Thoracic aorta (tissue), 2 donors: ENCODE results near the gene TNFAIP2. TPM values are rescaled to one million over a fixed set of nuclear protein-coding genes. Genes with fewer than 3 reads are reported as not detected.
"Not testable (repeated sequence)": the region's sequence is repeated elsewhere in the genome, so short reads cannot be mapped to it uniquely, and the experiment has no call there.

ENCODE experiments used
- ATAC-seq: fragments of 150-250 bp; one replicate; pipeline ENCODE4 v1.8.0; 2017; ENCODE audit warnings: low read depth; ENCODE audit not compliant: insufficient number of reproducible peaks, low FRiP score
- DNase-seq: peaks from one replicate; pipeline ENCODE4 v3.0.0-alpha.2; 2020; ENCODE audit warnings: low spot score
- H3K27ac ChIP-seq, 2 donors: fragments of 200-600 bp; sonication (generic); 1 replicate in 1 of 2; 2 replicates in 1 of 2; pipeline ENCODE4 v1.5.1; 2016; ENCODE audit warnings: mild to moderate bottlenecking in 2 of 2, moderate library complexity in 2 of 2
- H3K27me3 ChIP-seq: fragments of 200-600 bp; sonication (generic); replicated peaks from 2 replicates; pipeline ENCODE4 v1.6.0; 2016; ENCODE audit warnings: mild to moderate bottlenecking; ENCODE audit not compliant: insufficient read depth
- H3K36me3 ChIP-seq: fragments of 200-600 bp; sonication (generic); one replicate; pipeline ENCODE4 v1.5.1; 2016
- H3K4me1 ChIP-seq, 2 donors: fragments of 200-600 bp; sonication (generic); 1 replicate in 1 of 2; 2 replicates in 1 of 2; pipeline versions ENCODE4 v1.5.1 to v1.6.0; 2016; ENCODE audit warnings: low read depth in 2 of 2, mild to moderate bottlenecking in 1 of 2; ENCODE audit not compliant: control insufficient read depth in 1 of 2
- H3K4me3 ChIP-seq: fragments of 200-600 bp; sonication (generic); 2 replicates; pipeline ENCODE4 v1.5.1; 2016; ENCODE audit warnings: mild to moderate bottlenecking
- H3K9me3 ChIP-seq: fragments of 200-600 bp; sonication (generic); 2 replicates; pipeline ENCODE4 v1.5.1; 2016
- CTCF ChIP-seq: fragments of 200-600 bp; sonication (generic); IDR thresholded peaks from one replicate; pipeline ENCODE4 v1.5.1; 2019; ENCODE audit warnings: antibody characterized with exemption
- total RNA-seq, 2 donors: library from RNA; depleted of rRNA; stranded (reverse); fragments of >200 nt; gene quantifications; one replicate each; pipeline versions ENCODE4 v1.1.0 to v1.2.3, GENCODE V29; 2016

TNFAIP2 gene
- total RNA-seq, 2 donors from 2014 or later: 135 to 228 TPM

- TF ChIP-seq CTCF: no peak
- no peak for ATAC-seq
- H3K27ac ChIP-seq: no peak overlapping the region
- no peaks in the 10 kb centered on the region for H3K4me1 ChIP-seq
- peaks cover 14% of the 10 kb centered on the region for H3K9me3 ChIP-seq
- no peaks in the 10 kb centered on the region for H3K27me3 ChIP-seq
- no peaks in the 10 kb centered on the region for H3K36me3 ChIP-seq
- DNase-seq: no peak
- no peak overlapping the region for H3K4me3 ChIP-seq
Observed at GRCh38 chr14:103169954-103170353, 46.7 kb downstream of the TNFAIP2 start.

- not testable (repeated sequence) for DNase-seq
Observed at GRCh38 chr14:103171206-103171605, 47.9 kb downstream of the TNFAIP2 start.

GRCh38 chr14:103172921-103173320 lies 49.7 kb downstream of the TNFAIP2 start:
- DNase-seq (no peak), ATAC-seq (no peak)
- no peaks in the 10 kb centered on the region for H3K27me3 ChIP-seq
- no peak overlapping the region for H3K27ac ChIP-seq
- H3K4me1 ChIP-seq: no peaks in the 10 kb centered on the region
- no peak for TF ChIP-seq CTCF
- H3K4me3 ChIP-seq: no peak overlapping the region
- no peaks in the 10 kb centered on the region for H3K36me3 ChIP-seq
- peaks cover 16% of the 10 kb centered on the region for H3K9me3 ChIP-seq

More at GRCh38 chr14:103171206-103171605, 47.9 kb downstream of the TNFAIP2 start:
- not testable (repeated sequence) for H3K4me3 ChIP-seq, H3K4me1 ChIP-seq, H3K27me3 ChIP-seq, H3K36me3 ChIP-seq, H3K27ac ChIP-seq, ATAC-seq
- peaks cover 16% of the 10 kb centered on the region for H3K9me3 ChIP-seq

GRCh38 chr14:103173887-103174286 lies 50.6 kb downstream of the TNFAIP2 start:
- not testable (repeated sequence) for ATAC-seq, H3K27me3 ChIP-seq, H3K4me1 ChIP-seq, H3K36me3 ChIP-seq, DNase-seq, H3K4me3 ChIP-seq, H3K27ac ChIP-seq
- peaks cover 12% of the 10 kb centered on the region for H3K9me3 ChIP-seq

- not testable (repeated sequence) for H3K27me3 ChIP-seq, H3K4me3 ChIP-seq, H3K4me1 ChIP-seq, ATAC-seq, H3K27ac ChIP-seq, H3K9me3 ChIP-seq, H3K36me3 ChIP-seq, DNase-seq
Observed at GRCh38 chr14:103176176-103176575, 52.9 kb downstream of the TNFAIP2 start.

- ATAC-seq (no peak), DNase-seq (no peak)
- Histone ChIP-seq H3K27ac (no peak overlapping the region), H3K27me3 (no peaks in the 10 kb centered on the region), H3K4me3 (no peak overlapping the region), H3K36me3 (no peaks in the 10 kb centered on the region), H3K4me1 (no peaks in the 10 kb centered on the region), H3K9me3 (peaks cover 3% of the 10 kb centered on the region)
- no peak for TF ChIP-seq CTCF
Observed at GRCh38 chr14:103177376-103177775, 54.1 kb downstream of the TNFAIP2 start.

- no peaks in the 10 kb centered on the region for H3K36me3 ChIP-seq
- no peak overlapping the region for H3K27ac ChIP-seq
- peaks cover 3% of the 10 kb centered on the region for H3K9me3 ChIP-seq
- H3K27me3 ChIP-seq: no peaks in the 10 kb centered on the region
- H3K4me1 ChIP-seq: no peaks in the 10 kb centered on the region
- no peak overlapping the region for H3K4me3 ChIP-seq
- TF ChIP-seq CTCF: no peak
- ATAC-seq (no peak), DNase-seq (no peak)
Observed at GRCh38 chr14:103178521-103178920, 55.3 kb downstream of the TNFAIP2 start.
